SU-DHL-6 (cell line): ENCODE results near the gene DIAPH3.

ENCODE experiments used
- H2AFZ ChIP-seq: fragments of 200-600 bp; sonication (generic); 2 replicates; pipeline ENCODE4 v1.6.1; 2014; ENCODE audit warnings: low read depth, mild to moderate bottlenecking, moderate library complexity, mixed read lengths, antibody characterized with exemption, low read length; ENCODE audit not compliant: severe bottlenecking
- H3F3A ChIP-seq: fragments of 200-600 bp; shearing (Covaris generic); 2 replicates; pipeline ENCODE4 v1.6.0; 2016; ENCODE audit warnings: antibody characterized with exemption, mild to moderate bottlenecking; ENCODE audit not compliant: insufficient read depth
- H3K27ac ChIP-seq: fragments of 200-600 bp; sonication (generic); 2 replicates; pipeline ENCODE4 v1.5.1; 2016; ENCODE audit warnings: low read depth, mild to moderate bottlenecking, low read length, moderate library complexity, mixed read lengths
- H3K27me3 ChIP-seq: fragments of 200-600 bp; sonication (generic), shearing (Covaris generic); 2 replicates; pipeline ENCODE4 v1.6.0; 2014; ENCODE audit warnings: mild to moderate bottlenecking, low read length
- H3K36me3 ChIP-seq: fragments of 200-600 bp; sonication (generic); 2 replicates; pipeline ENCODE4 v1.6.1; 2014; ENCODE audit warnings: mild to moderate bottlenecking, low read length, mixed read lengths
- H3K4me2 ChIP-seq: fragments of 300-600, 200-600 bp; shearing (Covaris generic), sonication (generic); 2 replicates; pipeline ENCODE4 v1.6.0; 2014; ENCODE audit warnings: low read length, low read depth, mild to moderate bottlenecking; ENCODE audit not compliant: poor library complexity, severe bottlenecking
- H3K4me3 ChIP-seq: fragments of 200-600 bp; sonication (generic); 2 replicates; pipeline ENCODE4 v1.5.1; 2014; ENCODE audit warnings: antibody characterized with exemption, low read length, mild to moderate bottlenecking, mixed read lengths; ENCODE audit not compliant: insufficient read depth, poor library complexity, severe bottlenecking
- H3K79me2 ChIP-seq: fragments of 200-600 bp; sonication (generic); 2 replicates; pipeline ENCODE4 v1.6.1; 2014; ENCODE audit warnings: mild to moderate bottlenecking, low read length, moderate library complexity; ENCODE audit not compliant: insufficient read depth
- H3K9ac ChIP-seq: fragments of 200-600 bp; sonication (generic); 2 replicates; pipeline ENCODE4 v1.7.0; 2014; ENCODE audit warnings: mild to moderate bottlenecking, low read length
- H3K9me2 ChIP-seq: fragments of 200-600 bp; sonication (generic); replicated peaks from 2 replicates; pipeline ENCODE4 v1.6.1; 2014; ENCODE audit warnings: low read length; ENCODE audit not compliant: insufficient read depth
- H3K9me3 ChIP-seq: fragments of 200-600 bp; sonication (generic); 2 replicates; pipeline ENCODE4 v1.6.1; 2014; ENCODE audit warnings: low read length, mixed read lengths; ENCODE audit not compliant: insufficient read depth
- H4K20me1 ChIP-seq: fragments of 200-600 bp; sonication (generic); 2 replicates; pipeline ENCODE4 v1.6.1; 2014; ENCODE audit warnings: low read depth, mild to moderate bottlenecking, antibody characterized with exemption, low read length, moderate library complexity, mixed read lengths
- EZH2phosphoT487 ChIP-seq: fragments of 200-600 bp; sonication (generic), shearing (Covaris generic); conservative IDR thresholded peaks from 2 replicates; pipeline ENCODE4 v1.6.1; 2018; ENCODE audit warnings: mild to moderate bottlenecking, antibody characterized with exemption, low read length, moderate library complexity, mixed read lengths
- TF ChIP-seq, protein P1 (sequence below): fragments of 200-600 bp; sonication (generic); IDR thresholded peaks from one replicate; pipeline ENCODE4 v1.5.1; 2017; ENCODE audit warnings: antibody characterized with exemption, mild to moderate bottlenecking, low read length, moderate library complexity; ENCODE audit not compliant: insufficient read depth, poor library complexity, severe bottlenecking

DIAPH3 gene

DNA sequence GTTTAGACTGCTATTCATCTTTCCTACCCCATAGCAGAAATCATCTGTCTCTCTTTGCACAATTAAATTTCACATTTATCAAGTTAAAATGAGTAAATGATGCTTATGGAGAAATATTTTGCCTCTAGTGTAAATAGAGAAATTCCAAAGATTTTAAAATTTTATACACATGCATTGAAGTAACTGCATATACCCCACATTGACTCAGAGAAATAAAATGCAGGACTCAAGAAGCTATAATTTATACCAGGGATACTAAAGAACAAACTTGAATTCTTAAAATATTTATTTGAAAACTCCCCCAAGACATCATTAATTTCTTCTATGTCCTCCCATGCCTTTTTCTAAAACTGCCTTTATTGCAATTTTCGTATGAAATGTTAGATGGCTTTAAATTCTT, 165.8 kb downstream of the DIAPH3 start:
- TF ChIP-seq EZH2phosphoT487: no peak
- TF ChIP-seq, protein P1, sequence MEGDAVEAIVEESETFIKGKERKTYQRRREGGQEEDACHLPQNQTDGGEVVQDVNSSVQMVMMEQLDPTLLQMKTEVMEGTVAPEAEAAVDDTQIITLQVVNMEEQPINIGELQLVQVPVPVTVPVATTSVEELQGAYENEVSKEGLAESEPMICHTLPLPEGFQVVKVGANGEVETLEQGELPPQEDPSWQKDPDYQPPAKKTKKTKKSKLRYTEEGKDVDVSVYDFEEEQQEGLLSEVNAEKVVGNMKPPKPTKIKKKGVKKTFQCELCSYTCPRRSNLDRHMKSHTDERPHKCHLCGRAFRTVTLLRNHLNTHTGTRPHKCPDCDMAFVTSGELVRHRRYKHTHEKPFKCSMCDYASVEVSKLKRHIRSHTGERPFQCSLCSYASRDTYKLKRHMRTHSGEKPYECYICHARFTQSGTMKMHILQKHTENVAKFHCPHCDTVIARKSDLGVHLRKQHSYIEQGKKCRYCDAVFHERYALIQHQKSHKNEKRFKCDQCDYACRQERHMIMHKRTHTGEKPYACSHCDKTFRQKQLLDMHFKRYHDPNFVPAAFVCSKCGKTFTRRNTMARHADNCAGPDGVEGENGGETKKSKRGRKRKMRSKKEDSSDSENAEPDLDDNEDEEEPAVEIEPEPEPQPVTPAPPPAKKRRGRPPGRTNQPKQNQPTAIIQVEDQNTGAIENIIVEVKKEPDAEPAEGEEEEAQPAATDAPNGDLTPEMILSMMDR: no peak
- no peaks in the 10 kb centered on the region for H3K79me2 ChIP-seq
- no peaks in the 10 kb centered on the region for H3K9me2 ChIP-seq
- H2AFZ ChIP-seq: no peak overlapping the region
- no peaks in the 10 kb centered on the region for H4K20me1 ChIP-seq
- no peak overlapping the region for H3K4me3 ChIP-seq
- H3K27ac ChIP-seq: no peak overlapping the region
- H3K27me3 ChIP-seq: no peaks in the 10 kb centered on the region
- no peak overlapping the region for H3K9ac ChIP-seq
- no peak overlapping the region for H3K4me2 ChIP-seq
- H3K9me3 ChIP-seq: no peaks in the 10 kb centered on the region
- H3F3A ChIP-seq: no peaks in the 10 kb centered on the region
- no peaks in the 10 kb centered on the region for H3K36me3 ChIP-seq

DNA sequence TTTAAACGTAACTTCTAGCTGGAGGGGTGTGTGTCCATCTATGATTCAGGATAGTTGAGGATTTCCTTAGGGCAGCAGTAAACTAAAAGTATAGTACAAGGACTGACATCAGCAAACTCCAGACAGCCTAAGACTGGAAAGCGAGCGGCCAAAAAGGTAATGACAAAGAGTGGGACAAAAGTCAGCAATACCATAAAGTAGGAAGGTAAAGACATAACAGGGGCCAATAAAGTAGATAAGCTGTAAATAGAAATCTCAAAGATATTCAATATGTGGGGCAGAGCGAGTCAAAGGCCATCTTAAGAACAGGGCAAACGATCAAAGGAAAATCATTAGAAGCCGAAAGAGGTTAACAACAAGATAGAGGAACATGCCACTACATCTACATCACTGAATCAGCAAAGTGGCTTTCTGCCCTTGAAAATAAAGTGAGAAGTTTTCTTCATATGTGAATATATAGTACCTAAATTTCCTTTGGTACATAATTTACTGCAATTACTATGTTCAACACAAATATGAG, 167.2 kb downstream of the DIAPH3 start:
- peaks cover 8% of the 10 kb centered on the region; the same call in 1 of the 2 replicates for H3K36me3 ChIP-seq
- no peak overlapping the region for H2AFZ ChIP-seq
- no peak overlapping the region for H3K27ac ChIP-seq
- H3K4me2 ChIP-seq: no peak overlapping the region
- H3F3A ChIP-seq: no peaks in the 10 kb centered on the region
- H3K9ac ChIP-seq: no peak overlapping the region
- no peaks in the 10 kb centered on the region for H3K79me2 ChIP-seq
- TF ChIP-seq, protein P1: no peak
- TF ChIP-seq EZH2phosphoT487: no peak
- H3K27me3 ChIP-seq: no peaks in the 10 kb centered on the region
- H4K20me1 ChIP-seq: no peaks in the 10 kb centered on the region
- H3K4me3 ChIP-seq: no peak overlapping the region
- no peaks in the 10 kb centered on the region for H3K9me2 ChIP-seq
- no peaks in the 10 kb centered on the region for H3K9me3 ChIP-seq

DNA sequence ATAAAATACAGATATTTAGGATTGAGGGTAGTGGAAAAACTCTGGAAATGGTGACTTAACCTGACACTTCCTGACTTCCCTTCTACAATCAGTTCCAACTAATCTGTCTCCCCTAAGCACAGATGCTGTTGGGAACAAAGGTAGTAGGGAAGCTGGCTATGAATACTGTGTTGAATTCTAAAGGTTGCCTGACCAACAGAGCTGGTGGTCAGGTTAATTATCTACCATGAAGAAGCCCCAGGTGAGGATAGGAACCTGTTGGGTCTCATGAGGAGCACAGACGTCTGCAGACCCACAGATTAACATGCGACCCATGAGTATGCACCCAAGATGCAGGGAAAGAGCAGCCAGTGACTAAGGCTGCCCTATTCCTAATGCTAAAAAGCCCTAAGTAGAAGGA, 172.3 kb downstream of the DIAPH3 start:
- Histone ChIP-seq H3F3A (no peaks in the 10 kb centered on the region), H3K9me3 (no peaks in the 10 kb centered on the region), H2AFZ (no peak overlapping the region), H3K27me3 (no peaks in the 10 kb centered on the region), H3K4me3 (no peak overlapping the region), H4K20me1 (no peaks in the 10 kb centered on the region), H3K36me3 (peaks cover 17% of the 10 kb centered on the region; the same call in 1 of the 2 replicates), H3K4me2 (no peak overlapping the region), H3K9me2 (no peaks in the 10 kb centered on the region), H3K79me2 (no peaks in the 10 kb centered on the region), H3K27ac (no peak overlapping the region), H3K9ac (no peak overlapping the region)
- TF ChIP-seq, protein P1: no peak
- no peak for TF ChIP-seq EZH2phosphoT487
